HG03442 (cell line): ENCODE results near the gene SLC5A12.
"Not testable (repeated sequence)": the region's sequence is repeated elsewhere in the genome, so short reads cannot be mapped to it uniquely, and the experiment has no call there.

ENCODE experiments used
- ATAC-seq: cut with Tn5 transposase; IDR thresholded peaks from one replicate; pipeline ENCODE4 v1.9.1; 2021; ENCODE audit warnings: mild to moderate bottlenecking, moderate library complexity; ENCODE audit not compliant: unreplicated experiment

The SLC5A12 gene

DNA sequence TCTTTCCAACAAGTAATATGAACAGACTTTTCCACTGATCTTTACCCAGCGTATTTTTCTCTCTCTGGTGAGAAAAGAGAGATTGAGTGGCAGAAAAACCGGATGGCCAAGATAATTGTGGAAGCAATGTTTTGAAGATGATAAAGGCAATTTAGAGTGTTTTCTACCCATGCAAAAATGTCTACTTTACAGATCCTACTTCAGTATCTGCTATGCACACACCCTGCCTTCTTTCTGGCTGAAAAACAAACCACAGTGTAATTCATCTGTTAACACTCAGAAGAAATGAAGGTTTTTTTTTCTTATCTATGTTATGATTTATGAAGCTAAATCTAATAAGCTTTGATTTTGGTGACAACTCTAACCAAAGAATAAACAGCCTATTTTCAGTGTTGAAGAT lies 56.8 kb downstream of the SLC5A12 start:
- ATAC-seq: no peak

- no peak for ATAC-seq
These were observed 58.9 kb downstream of the SLC5A12 start for GRCh38 chr11:26662916-26663315.

GRCh38 chr11:26655287-26655686 lies 66.6 kb downstream of the SLC5A12 start:
- no peak for ATAC-seq

DNA sequence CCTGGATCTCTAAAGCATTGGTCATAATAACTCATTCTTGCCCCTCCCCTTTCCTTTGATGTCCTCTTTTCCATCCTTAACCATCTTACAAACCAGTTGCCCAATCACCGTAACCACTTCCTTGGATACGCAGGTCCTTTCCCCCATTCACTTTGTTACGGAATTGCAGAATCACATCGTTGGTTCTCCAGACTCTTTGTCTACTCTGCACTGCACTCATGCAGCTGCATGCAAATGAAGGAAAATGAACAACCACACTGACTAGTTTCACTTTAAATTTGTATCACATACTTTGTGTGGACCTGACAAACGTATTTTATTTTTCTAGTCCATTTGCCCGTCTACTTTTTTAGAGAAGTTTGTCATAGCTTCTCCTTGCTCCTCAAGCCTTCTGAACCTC lies 69.9 kb downstream of the SLC5A12 start:
- ATAC-seq: no peak

DNA sequence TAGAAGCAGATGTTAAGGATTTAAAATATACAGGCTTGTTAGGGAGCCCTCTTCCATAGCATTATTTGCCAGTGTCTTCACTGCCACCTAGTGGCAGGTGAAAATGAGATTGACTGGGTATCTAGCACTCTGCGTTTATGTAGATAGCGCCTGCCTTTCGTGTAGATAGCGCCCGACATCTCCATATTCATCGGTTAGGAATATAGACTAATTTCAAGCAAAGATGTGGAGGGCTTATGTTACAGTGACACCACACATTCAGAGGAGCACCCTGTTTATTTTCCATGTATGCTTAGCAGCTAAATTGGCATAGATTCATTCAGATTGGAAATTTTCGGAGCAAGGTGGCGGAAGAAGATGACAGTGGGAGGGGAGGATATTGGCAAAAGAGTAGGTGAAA lies 72.0 kb downstream of the SLC5A12 start:
- ATAC-seq: peak; percentile 92

DNA sequence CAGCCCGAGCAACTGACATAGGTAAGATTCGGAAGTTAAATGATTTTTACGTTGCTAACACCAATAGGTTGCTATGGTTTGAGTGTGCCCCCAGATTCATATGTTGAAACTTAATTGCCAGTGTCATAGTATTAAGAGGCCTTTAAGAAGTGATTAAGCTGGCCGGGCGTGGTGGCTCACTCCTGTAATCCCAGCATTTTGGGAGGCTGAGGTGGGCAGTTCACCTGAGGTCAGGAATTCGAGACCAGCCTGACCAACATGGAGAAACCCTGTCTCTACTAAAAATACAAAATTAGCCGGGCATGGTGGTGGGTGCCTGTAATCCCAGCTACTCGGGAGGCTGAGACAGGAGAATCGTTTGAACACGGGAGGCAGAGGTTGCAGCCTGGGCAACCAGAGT lies 78.5 kb downstream of the SLC5A12 start:
- ATAC-seq: not testable (repeated sequence)

DNA sequence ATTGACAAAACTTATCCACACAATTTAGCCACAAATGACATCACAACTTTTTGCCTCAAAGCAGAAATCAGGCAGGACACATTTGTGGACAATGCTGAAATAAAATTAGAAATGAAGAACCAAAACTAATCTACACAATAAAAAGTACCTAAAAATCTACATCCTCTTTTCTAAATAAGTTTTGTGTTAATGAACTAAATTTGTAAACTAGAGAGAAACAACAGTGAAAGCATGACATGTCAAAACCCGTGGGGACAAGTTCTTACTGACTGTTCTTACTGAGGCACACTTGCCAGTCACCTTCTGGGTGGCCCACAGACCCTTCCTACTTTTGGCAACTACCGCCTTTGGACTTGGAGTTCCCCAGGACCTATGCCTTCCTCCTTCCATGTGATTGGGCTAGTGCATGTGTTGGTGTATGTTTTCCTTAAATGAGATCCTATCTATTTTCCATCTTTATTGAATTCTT lies 89.1 kb downstream of the SLC5A12 start:
- ATAC-seq: peak; percentile 88

- ATAC-seq: no peak
These were observed 95.5 kb downstream of the SLC5A12 start for GRCh38 chr11:26626346-26626745.

- ATAC-seq: peak; percentile 53
These were observed 98.7 kb downstream of the SLC5A12 start for GRCh38 chr11:26623076-26623659.

DNA sequence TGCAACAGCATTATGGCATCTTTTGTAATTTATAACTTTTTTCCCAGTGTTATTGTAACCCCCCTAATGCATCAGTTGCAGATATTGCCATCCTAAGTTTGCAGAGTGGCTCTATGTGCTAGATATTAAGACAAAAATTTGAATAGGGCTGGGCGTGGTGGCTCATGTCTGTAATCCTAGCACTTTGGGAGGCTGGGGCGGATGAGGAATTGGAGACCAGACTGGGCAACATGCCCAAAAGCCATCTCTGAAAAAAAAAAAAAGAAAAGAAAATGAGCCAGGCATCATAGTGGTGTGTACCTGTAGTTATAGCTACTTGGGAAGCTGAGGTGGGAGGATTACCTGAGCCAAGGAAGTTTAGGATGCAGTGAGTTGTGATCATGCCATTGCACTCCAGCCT lies 99.7 kb downstream of the SLC5A12 start:
- no peak for ATAC-seq

DNA sequence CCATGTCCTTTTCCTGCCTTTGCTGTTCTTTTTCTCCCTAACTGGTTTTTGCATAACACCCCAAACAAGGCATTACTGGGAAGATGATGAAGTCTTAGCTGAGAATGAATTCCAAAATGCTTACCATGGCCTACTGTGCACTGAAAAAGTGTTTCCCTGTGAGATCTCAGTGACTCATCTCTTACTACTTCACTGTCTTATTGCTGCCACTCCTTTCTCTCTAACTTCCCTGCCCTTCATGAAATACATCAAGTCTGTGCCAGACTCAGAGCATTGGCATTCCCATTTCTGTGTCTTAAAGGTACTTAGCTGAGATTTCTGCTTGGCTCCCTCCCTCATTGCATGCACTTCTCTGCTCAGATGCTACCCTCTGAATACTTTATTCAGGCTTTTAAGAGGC lies 100.7 kb downstream of the SLC5A12 start:
- no peak for ATAC-seq

- ATAC-seq: no peak
These were observed 101.4 kb downstream of the SLC5A12 start for GRCh38 chr11:26620282-26621045.

- ATAC-seq: no peak
These were observed 103.4 kb downstream of the SLC5A12 start for GRCh38 chr11:26618441-26618840.
